Activated T-helper 2 cell treated with anti-CD3 and anti-CD28 coated beads, Interferon-gamma antibody, Interleukin-2, Interleukin-4, amounts not matched to agents 10 μg/mL and 5 μg/mL and 100 μg/mL, durations not matched to agents 14 hours and 24 hours and 36 hours (primary cell): Measurements from ENCODE around the gene COBL. TPM values are rescaled to one million over a fixed set of nuclear protein-coding genes. Genes with fewer than 3 reads are reported as not detected.

Source experiments
- DNase-seq: peaks from one replicate; pipeline ENCODE4 v3.0.0; 2021; ENCODE audit warnings: low spot score
- H3K27ac Mint-ChIP-seq: one replicate; pipeline ENCODE4 v1.8.0; 2021; ENCODE audit warnings: mixed read lengths
- H3K27me3 Mint-ChIP-seq: one replicate; pipeline ENCODE4 v1.8.0; 2021; ENCODE audit warnings: low read depth, mixed read lengths
- H3K36me3 Mint-ChIP-seq: one replicate; pipeline ENCODE4 v1.8.0; 2021; ENCODE audit warnings: low read depth, mixed read lengths
- H3K4me1 Mint-ChIP-seq: one replicate; pipeline ENCODE4 v1.8.0; 2021; ENCODE audit warnings: low read depth, mixed read lengths
- H3K4me3 Mint-ChIP-seq: one replicate; pipeline ENCODE4 v1.8.0; 2021; ENCODE audit warnings: low read depth, mild to moderate bottlenecking, moderate library complexity, mixed read lengths
- H3K9me3 Mint-ChIP-seq: one replicate; pipeline ENCODE4 v1.8.0; 2021; ENCODE audit warnings: mixed read lengths
- intact Hi-C: fragments of 100-400 bp; cut with micrococcal nuclease; formaldehyde crosslinking; loops from one replicate; pipeline ENCODE4 v1.15.1; 2023
- total RNA-seq: library from RNA; stranded (reverse); gene quantifications from 2 replicates; pipeline ENCODE4 v1.2.3, GENCODE V29; 2022

COBL gene
- total RNA-seq, 1 donor from 2014 or later: not detected

GRCh38 chr7:51244885-51245284, 71.7 kb downstream of the COBL start:
- no peaks in the 10 kb centered on the region for H3K9me3 Mint-ChIP-seq
- H3K27me3 Mint-ChIP-seq: no peaks in the 10 kb centered on the region
- no peak overlapping the region for H3K4me3 Mint-ChIP-seq
- no peaks in the 10 kb centered on the region for H3K4me1 Mint-ChIP-seq
- H3K36me3 Mint-ChIP-seq: no peaks in the 10 kb centered on the region
- intact Hi-C loops: no loop called here
- no peak overlapping the region for H3K27ac Mint-ChIP-seq
- DNase-seq: no peak

- H3K27ac Mint-ChIP-seq: no peak overlapping the region
- intact Hi-C loops: no loop called here
- no peak for DNase-seq
- H3K27me3 Mint-ChIP-seq: no peaks in the 10 kb centered on the region
- H3K36me3 Mint-ChIP-seq: no peaks in the 10 kb centered on the region
- no peaks in the 10 kb centered on the region for H3K4me1 Mint-ChIP-seq
- no peaks in the 10 kb centered on the region for H3K9me3 Mint-ChIP-seq
- H3K4me3 Mint-ChIP-seq: no peak overlapping the region
These were observed 72.6 kb downstream of the COBL start for GRCh38 chr7:51244053-51244452.

- DNase-seq: no peak
- Mint-ChIP-seq H3K4me1 (no peaks in the 10 kb centered on the region), H3K9me3 (no peaks in the 10 kb centered on the region), H3K36me3 (no peaks in the 10 kb centered on the region), H3K4me3 (no peak overlapping the region), H3K27ac (no peak overlapping the region), H3K27me3 (no peaks in the 10 kb centered on the region)
- intact Hi-C loops: no loop called here
These were observed 73.0 kb downstream of the COBL start for GRCh38 chr7:51243631-51244030.

DNA sequence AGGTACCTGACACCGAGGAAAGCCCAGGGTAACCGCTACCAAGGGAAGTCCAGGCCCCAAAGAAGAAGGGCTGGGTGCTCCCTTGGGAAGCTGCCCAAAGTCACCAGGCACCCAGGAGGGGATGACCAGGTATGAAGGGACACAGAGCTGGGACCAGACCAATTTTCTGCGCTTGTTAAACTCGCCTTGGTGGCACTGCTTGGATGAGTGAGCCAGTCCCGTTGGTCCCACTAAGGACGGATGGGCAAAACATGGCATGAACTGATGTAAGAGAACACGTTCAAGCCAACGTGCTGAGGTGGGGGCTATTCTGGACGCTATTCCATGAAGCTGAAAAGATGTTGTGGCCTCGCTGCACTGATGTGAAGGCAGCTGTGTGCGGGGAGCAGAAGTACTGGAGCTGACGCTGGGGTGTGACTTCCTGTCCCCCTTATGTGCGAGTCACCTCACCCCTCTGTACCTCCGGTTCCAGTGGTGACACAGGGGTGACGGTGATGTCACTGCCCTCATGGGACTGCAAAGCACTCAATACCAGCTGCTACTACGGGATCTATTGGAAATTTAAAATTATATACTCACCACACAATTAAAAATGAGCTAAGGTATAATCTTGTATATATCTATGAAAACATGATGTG, 73.6 kb downstream of the COBL start:
- H3K4me1 Mint-ChIP-seq: no peaks in the 10 kb centered on the region
- DNase-seq: no peak
- H3K27me3 Mint-ChIP-seq: no peaks in the 10 kb centered on the region
- no peaks in the 10 kb centered on the region for H3K36me3 Mint-ChIP-seq
- no peaks in the 10 kb centered on the region for H3K9me3 Mint-ChIP-seq
- no peak overlapping the region for H3K27ac Mint-ChIP-seq
- intact Hi-C loops: no loop called here
- H3K4me3 Mint-ChIP-seq: no peak overlapping the region

- no peaks in the 10 kb centered on the region for H3K27me3 Mint-ChIP-seq
- no peaks in the 10 kb centered on the region for H3K36me3 Mint-ChIP-seq
- no peaks in the 10 kb centered on the region for H3K4me1 Mint-ChIP-seq
- H3K9me3 Mint-ChIP-seq: no peaks in the 10 kb centered on the region
- H3K4me3 Mint-ChIP-seq: no peak overlapping the region
- intact Hi-C loops: no loop called here
- H3K27ac Mint-ChIP-seq: no peak overlapping the region
- no peak for DNase-seq
These were observed 74.5 kb downstream of the COBL start for GRCh38 chr7:51242007-51242691.

- intact Hi-C loops: no loop called here
- no peak overlapping the region for H3K27ac Mint-ChIP-seq
- no peaks in the 10 kb centered on the region for H3K36me3 Mint-ChIP-seq
- no peaks in the 10 kb centered on the region for H3K4me1 Mint-ChIP-seq
- no peaks in the 10 kb centered on the region for H3K27me3 Mint-ChIP-seq
- H3K9me3 Mint-ChIP-seq: no peaks in the 10 kb centered on the region
- DNase-seq: no peak
- no peak overlapping the region for H3K4me3 Mint-ChIP-seq
These were observed 75.7 kb downstream of the COBL start for GRCh38 chr7:51240868-51241267.

- Mint-ChIP-seq H3K4me3 (no peak overlapping the region), H3K36me3 (no peaks in the 10 kb centered on the region), H3K9me3 (no peaks in the 10 kb centered on the region), H3K27me3 (no peaks in the 10 kb centered on the region), H3K27ac (no peak overlapping the region), H3K4me1 (no peaks in the 10 kb centered on the region)
- no peak for DNase-seq
- intact Hi-C loops: no loop called here
These were observed 76.9 kb downstream of the COBL start for GRCh38 chr7:51239691-51240090.

GRCh38 chr7:51238981-51239495, 77.6 kb downstream of the COBL start:
- H3K27me3 Mint-ChIP-seq: no peaks in the 10 kb centered on the region
- H3K4me1 Mint-ChIP-seq: no peaks in the 10 kb centered on the region
- H3K9me3 Mint-ChIP-seq: no peaks in the 10 kb centered on the region
- no peaks in the 10 kb centered on the region for H3K36me3 Mint-ChIP-seq
- no peak for DNase-seq
- no peak overlapping the region for H3K27ac Mint-ChIP-seq
- no peak overlapping the region for H3K4me3 Mint-ChIP-seq
- intact Hi-C loops: no loop called here

DNA sequence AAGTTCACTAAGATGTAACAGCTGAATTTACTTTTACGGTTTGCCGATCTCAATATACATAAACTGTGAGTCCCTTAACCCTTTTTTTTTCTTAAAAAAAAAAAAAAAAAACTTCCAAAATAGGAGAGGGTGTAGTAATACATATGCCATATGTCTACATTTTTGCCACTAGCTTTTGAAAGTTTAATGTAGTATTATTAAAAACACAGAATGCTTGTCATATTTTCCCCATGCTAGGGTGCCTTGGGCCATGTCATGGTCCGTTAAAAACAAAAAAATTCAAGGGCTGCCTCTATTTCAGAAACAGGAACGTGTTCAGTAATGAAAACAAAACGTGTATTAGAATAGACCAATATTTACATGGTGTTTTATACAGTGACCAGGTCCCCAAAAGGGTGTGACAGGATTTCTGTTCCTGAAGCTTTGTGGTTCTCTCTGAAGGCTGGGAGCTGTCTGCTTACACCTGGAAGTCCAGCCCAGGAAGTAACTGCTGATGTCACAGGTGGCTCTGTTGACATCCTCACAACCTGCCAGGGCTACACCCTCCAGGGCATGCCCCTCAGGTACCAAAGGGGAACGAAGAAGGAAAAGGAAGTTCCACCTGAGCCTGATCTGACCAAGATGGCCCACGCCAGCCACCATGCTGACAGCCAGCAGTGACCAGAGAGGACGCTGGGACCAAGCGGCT, 79.0 kb downstream of the COBL start:
- intact Hi-C loops: no loop called here
- no peaks in the 10 kb centered on the region for H3K36me3 Mint-ChIP-seq
- H3K27ac Mint-ChIP-seq: no peak overlapping the region
- no peak for DNase-seq
- H3K27me3 Mint-ChIP-seq: no peaks in the 10 kb centered on the region
- no peaks in the 10 kb centered on the region for H3K4me1 Mint-ChIP-seq
- H3K9me3 Mint-ChIP-seq: no peaks in the 10 kb centered on the region
- no peak overlapping the region for H3K4me3 Mint-ChIP-seq

- Mint-ChIP-seq H3K9me3 (no peaks in the 10 kb centered on the region), H3K4me1 (no peaks in the 10 kb centered on the region), H3K36me3 (no peaks in the 10 kb centered on the region), H3K4me3 (no peak overlapping the region), H3K27ac (no peak overlapping the region), H3K27me3 (no peaks in the 10 kb centered on the region)
- intact Hi-C loops: no loop called here
- DNase-seq: no peak
These were observed 80.0 kb downstream of the COBL start for GRCh38 chr7:51236470-51237132.

DNA sequence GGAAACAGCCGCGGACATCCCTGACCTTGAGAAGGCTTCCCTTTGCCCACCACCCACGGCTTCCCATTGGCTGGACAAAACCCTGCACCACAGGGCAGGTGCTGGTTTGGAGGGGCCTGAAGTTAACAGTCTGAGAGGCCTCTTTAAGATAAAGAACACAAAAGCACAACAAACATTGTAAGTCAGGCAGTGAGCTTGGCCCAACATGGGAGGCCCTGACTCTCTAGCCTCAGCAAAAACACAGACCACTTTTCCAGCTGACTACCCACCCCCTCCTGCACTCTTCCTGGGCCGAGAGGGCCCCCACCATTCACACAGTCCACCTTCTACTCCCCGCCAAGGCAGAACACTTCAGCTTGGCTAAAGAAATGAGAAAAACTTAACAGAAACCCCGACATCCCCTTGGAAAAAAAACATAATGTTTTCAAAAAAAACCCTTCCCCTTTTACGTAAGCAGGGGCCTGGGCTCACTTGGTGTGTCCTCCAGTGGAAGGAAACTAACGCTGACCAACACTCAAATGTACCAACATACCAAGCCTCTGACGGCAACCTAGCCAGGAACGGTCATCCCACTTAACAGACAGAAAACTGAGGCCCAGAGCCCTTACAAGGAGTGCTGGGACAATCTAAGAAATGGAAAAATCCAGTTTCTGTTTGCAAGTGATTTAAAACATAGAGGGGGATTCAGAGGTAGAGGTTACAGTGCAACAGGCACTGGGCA, 80.9 kb downstream of the COBL start:
- no peak for DNase-seq
- intact Hi-C loops: no loop called here
- no peaks in the 10 kb centered on the region for H3K4me1 Mint-ChIP-seq
- H3K9me3 Mint-ChIP-seq: no peaks in the 10 kb centered on the region
- H3K4me3 Mint-ChIP-seq: no peak overlapping the region
- H3K27me3 Mint-ChIP-seq: no peaks in the 10 kb centered on the region
- no peaks in the 10 kb centered on the region for H3K36me3 Mint-ChIP-seq
- H3K27ac Mint-ChIP-seq: no peak overlapping the region

GRCh38 chr7:51234609-51235308, 81.8 kb downstream of the COBL start:
- intact Hi-C loops: no loop called here
- no peaks in the 10 kb centered on the region for H3K27me3 Mint-ChIP-seq
- H3K9me3 Mint-ChIP-seq: no peaks in the 10 kb centered on the region
- DNase-seq: no peak
- no peak overlapping the region for H3K27ac Mint-ChIP-seq
- no peaks in the 10 kb centered on the region for H3K36me3 Mint-ChIP-seq
- H3K4me3 Mint-ChIP-seq: no peak overlapping the region
- no peaks in the 10 kb centered on the region for H3K4me1 Mint-ChIP-seq
